ENCODE data around the gene SNAPC5. TPM values are rescaled to one million over a fixed set of nuclear protein-coding genes. Genes with fewer than 3 reads are reported as not detected.

SNAPC5 gene
- total and polyA plus RNA-seq, 2 experiments from 2014 or later, result 5.3 to 23.2 TPM

DNA sequence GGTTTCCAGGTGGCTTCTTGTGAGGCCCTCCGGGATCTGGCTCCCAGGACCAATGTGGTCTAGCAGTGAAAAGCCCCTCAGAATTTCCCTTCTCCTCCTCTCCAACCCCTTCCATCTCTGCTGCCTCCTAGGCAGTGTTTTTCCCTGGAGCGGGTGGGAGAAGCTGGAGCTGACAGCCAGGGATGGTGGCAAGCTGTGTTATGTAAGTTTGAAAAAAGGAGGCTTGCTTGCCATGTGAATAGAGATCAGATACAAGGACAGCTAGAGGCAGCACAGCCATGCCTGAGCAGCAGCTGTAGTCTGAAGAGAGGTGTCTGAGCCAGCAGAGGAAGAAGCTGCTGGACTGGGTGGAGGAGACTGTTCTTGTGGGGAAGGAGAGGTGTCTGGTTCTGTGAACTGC lies 20.6 kb downstream of the SNAPC5 start:
- Histone ChIP-seq H2AFZ (no peak overlapping the region), H3K27me3 (replicated peaks; ENCODE audit: insufficient read depth) (no peaks in the 10 kb centered on the region), H3K36me3 (ENCODE audit: low read depth) (peaks cover 3% of the 10 kb centered on the region; the same call in 1 of the 2 replicates), H3F3A (ENCODE audit: insufficient read depth) (no peaks in the 10 kb centered on the region), H4K20me1 (ENCODE audit: insufficient read depth) (no peaks in the 10 kb centered on the region), H3K79me2 (ENCODE audit: insufficient read depth) (peaks cover 12% of the 10 kb centered on the region; the same call in 1 of the 2 replicates), H3K4me3 (no peak overlapping the region), H3K9me2 (ENCODE audit: insufficient read depth) (no peaks in the 10 kb centered on the region), H3K4me1 (ENCODE audit: insufficient read depth) (peaks cover 11% of the 10 kb centered on the region; the same call in 1 of the 2 replicates), H3K4me2 (ENCODE audit: unreplicated experiment) (no peak overlapping the region), H3K27ac (no peak overlapping the region), H3K9me3 (ENCODE audit: low read depth) (no peaks in the 10 kb centered on the region), H3K9ac (no peak overlapping the region)
- DNase-seq, result no peak
- in situ Hi-C loops (cut with MboI), result no loop called here
- TF ChIP-seq EZH2phosphoT487 (IDR thresholded peaks at IDR 0.05; ENCODE audit: insufficient read depth, low read depth), result no peak
- no peak for TF ChIP-seq EZH2 (IDR thresholded peaks at IDR 0.05; ENCODE audit: insufficient read depth, poor library complexity, severe bottlenecking)
- WGBS, 2 experiments (ENCODE audit: low coverage in 1 of 2, low lambda C conversion rate in 2 of 2, missing lambda C conversion rate in 2 of 2), result 83 to 88% methylated on average over 2 of the region's 2 CpGs

DNA sequence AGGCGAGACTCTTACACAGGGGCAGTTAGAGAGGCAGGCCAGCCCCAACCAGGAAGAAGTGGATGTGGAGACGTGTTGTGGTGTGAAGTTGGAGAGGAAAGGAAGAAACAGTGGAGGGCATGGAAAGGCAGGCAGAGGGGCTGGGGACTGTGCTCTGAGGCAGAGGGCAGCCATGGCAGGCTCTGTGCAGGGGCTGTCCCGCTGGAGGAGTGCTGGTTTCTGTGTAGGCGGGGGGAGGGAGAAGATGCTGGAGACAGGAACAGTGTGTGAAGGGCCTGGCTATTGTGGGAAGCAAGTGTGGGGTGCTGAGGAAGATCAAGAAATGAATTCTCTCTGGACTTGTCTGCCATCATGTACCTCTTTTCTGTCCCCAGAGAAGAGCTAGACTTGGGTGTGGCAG lies 21.0 kb downstream of the SNAPC5 start:
- no peak overlapping the region for H3K4me2 ChIP-seq (ENCODE audit: unreplicated experiment)
- H3K27ac ChIP-seq, result no peak overlapping the region
- no peaks in the 10 kb centered on the region for H3K9me3 ChIP-seq (ENCODE audit: low read depth)
- H3K36me3 ChIP-seq (ENCODE audit: low read depth), result no peaks in the 10 kb centered on the region
- DNase-seq, result no peak
- H3K4me1 ChIP-seq (ENCODE audit: insufficient read depth), result peaks cover 13% of the 10 kb centered on the region; the same call in 1 of the 2 replicates
- H3K79me2 ChIP-seq (ENCODE audit: insufficient read depth), result peaks cover 12% of the 10 kb centered on the region; the same call in 1 of the 2 replicates
- H3K4me3 ChIP-seq, result no peak overlapping the region
- no peaks in the 10 kb centered on the region for H3K27me3 ChIP-seq (replicated peaks; ENCODE audit: insufficient read depth)
- H3K9me2 ChIP-seq (ENCODE audit: insufficient read depth), result no peaks in the 10 kb centered on the region
- WGBS, 2 experiments (ENCODE audit: low coverage in 1 of 2, low lambda C conversion rate in 2 of 2, missing lambda C conversion rate in 2 of 2), result 67 to 70% methylated on average over 4 of the region's 4 CpGs
- H3K9ac ChIP-seq, result no peak overlapping the region
- H3F3A ChIP-seq (ENCODE audit: insufficient read depth), result no peaks in the 10 kb centered on the region
- TF ChIP-seq EZH2phosphoT487 (IDR thresholded peaks at IDR 0.05; ENCODE audit: insufficient read depth, low read depth) (no peak), EZH2 (IDR thresholded peaks at IDR 0.05; ENCODE audit: insufficient read depth, poor library complexity, severe bottlenecking) (no peak)
- in situ Hi-C loops (cut with MboI), result no loop called here
- no peaks in the 10 kb centered on the region for H4K20me1 ChIP-seq (ENCODE audit: insufficient read depth)
- no peak overlapping the region for H2AFZ ChIP-seq

GRCh38 chr15:66474963-66475362 lies 22.6 kb downstream of the SNAPC5 start:
- Histone ChIP-seq H2AFZ (no peak overlapping the region), H3K4me2 (ENCODE audit: unreplicated experiment) (no peak overlapping the region), H3K79me2 (ENCODE audit: insufficient read depth) (peaks cover 12% of the 10 kb centered on the region; the same call in 1 of the 2 replicates), H3K27ac (no peak overlapping the region), H3K27me3 (replicated peaks; ENCODE audit: insufficient read depth) (no peaks in the 10 kb centered on the region), H3K9ac (no peak overlapping the region), H3K9me3 (ENCODE audit: low read depth) (no peaks in the 10 kb centered on the region), H3K36me3 (ENCODE audit: low read depth) (no peaks in the 10 kb centered on the region), H4K20me1 (ENCODE audit: insufficient read depth) (no peaks in the 10 kb centered on the region), H3K4me3 (no peak overlapping the region), H3K9me2 (ENCODE audit: insufficient read depth) (no peaks in the 10 kb centered on the region), H3F3A (ENCODE audit: insufficient read depth) (no peaks in the 10 kb centered on the region), H3K4me1 (ENCODE audit: insufficient read depth) (peaks cover 13% of the 10 kb centered on the region; the same call in 1 of the 2 replicates)
- in situ Hi-C loops (cut with MboI), result no loop called here
- TF ChIP-seq EZH2phosphoT487 (IDR thresholded peaks at IDR 0.05; ENCODE audit: insufficient read depth, low read depth) (no peak), EZH2 (IDR thresholded peaks at IDR 0.05; ENCODE audit: insufficient read depth, poor library complexity, severe bottlenecking) (no peak)
- WGBS, 2 experiments (ENCODE audit: low coverage in 1 of 2, low lambda C conversion rate in 2 of 2, missing lambda C conversion rate in 2 of 2), result 98 to 99% methylated on average over 3 of the region's 3 CpGs
- no peak for DNase-seq

DNA sequence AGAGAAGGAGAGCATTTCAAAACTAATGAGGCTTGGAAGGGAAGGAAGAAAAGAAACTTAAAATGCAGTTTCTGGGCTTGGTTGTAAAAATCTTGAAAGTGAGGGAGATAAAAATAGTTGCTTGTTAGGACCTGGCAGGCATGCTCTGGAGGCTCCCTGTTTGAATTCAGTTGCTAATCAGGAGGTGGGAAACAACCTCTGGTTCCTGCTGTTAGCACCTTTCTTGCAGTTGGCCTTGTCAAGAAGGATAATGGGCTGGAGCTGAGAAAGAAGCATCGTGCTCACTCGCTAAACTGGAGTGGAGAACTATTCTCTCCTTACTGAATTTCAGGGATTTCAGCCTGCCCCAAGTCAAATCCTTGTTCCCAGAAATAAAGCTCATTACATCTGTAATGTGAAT lies 23.4 kb downstream of the SNAPC5 start:
- no peak overlapping the region for H3K4me3 ChIP-seq
- H3K27me3 ChIP-seq (replicated peaks; ENCODE audit: insufficient read depth), result no peaks in the 10 kb centered on the region
- TF ChIP-seq EZH2 (IDR thresholded peaks at IDR 0.05; ENCODE audit: insufficient read depth, poor library complexity, severe bottlenecking), result no peak
- TF ChIP-seq EZH2phosphoT487 (IDR thresholded peaks at IDR 0.05; ENCODE audit: insufficient read depth, low read depth), result no peak
- no peak overlapping the region for H3K9ac ChIP-seq
- 97 to 100% methylated on average over 2 of the region's 2 CpGs for WGBS, 2 experiments (ENCODE audit: low coverage in 1 of 2, low lambda C conversion rate in 2 of 2, missing lambda C conversion rate in 2 of 2)
- no peak overlapping the region for H2AFZ ChIP-seq
- no peak overlapping the region for H3K27ac ChIP-seq
- no peaks in the 10 kb centered on the region for H3K9me2 ChIP-seq (ENCODE audit: insufficient read depth)
- in situ Hi-C loops (cut with MboI), result no loop called here
- peaks cover 13% of the 10 kb centered on the region; the same call in 1 of the 2 replicates for H3K4me1 ChIP-seq (ENCODE audit: insufficient read depth)
- no peaks in the 10 kb centered on the region for H3K36me3 ChIP-seq (ENCODE audit: low read depth)
- no peak for DNase-seq
- no peaks in the 10 kb centered on the region for H4K20me1 ChIP-seq (ENCODE audit: insufficient read depth)
- H3K79me2 ChIP-seq (ENCODE audit: insufficient read depth), result peaks cover 12% of the 10 kb centered on the region; the same call in 1 of the 2 replicates
- no peaks in the 10 kb centered on the region for H3F3A ChIP-seq (ENCODE audit: insufficient read depth)
- H3K4me2 ChIP-seq (ENCODE audit: unreplicated experiment), result no peak overlapping the region
- no peaks in the 10 kb centered on the region for H3K9me3 ChIP-seq (ENCODE audit: low read depth)
